ENCODE data around the gene OVCA2. TPM values are rescaled to one million over a fixed set of nuclear protein-coding genes. Genes with fewer than 3 reads are reported as not detected.

OVCA2 gene
- total and polyA plus RNA-seq, 4 experiments from 2014 or later: 27.9 to 90.3 (median 43.2) TPM

- H3K27me3 Mint-ChIP-seq: no peaks in the 10 kb centered on the region
- no peak overlapping the region for H3K4me3 Mint-ChIP-seq
- H3K27ac Mint-ChIP-seq: peak overlapping the region in 1 of 7 donors; percentile 12
- peaks cover 70 to 80% of the 10 kb centered on the region in 2 donors for H3K36me3 Mint-ChIP-seq
- Histone ChIP-seq H3K36me3 (ENCODE audit: insufficient read depth, low read length) (peaks cover 28% of the 10 kb centered on the region), H3K27me3 (ENCODE audit: insufficient read depth, low read length) (no peaks in the 10 kb centered on the region), H3K27ac (ENCODE audit: low read depth, low read length) (no peak overlapping the region), H3K4me3 (ENCODE audit: low read length in 2 of 2) (no peak overlapping the region), H3K4me1 (ENCODE audit: insufficient read depth, low read length) (peaks cover 27% of the 10 kb centered on the region), H3K9me3 (ENCODE audit: control insufficient read depth in 1 of 2, low read length in 2 of 2) (no peaks in the 10 kb centered on the region)
- CTCF ChIA-PET (ENCODE audit: partially characterized antibody): interaction anchor here (0.6 kb wide), 1 partner anchor 373 kb away, joined by 4 read pairs; no protein-coding TSS in a partner anchor
- POLR2A ChIA-PET (ENCODE audit: partially characterized antibody): interaction anchor here (1.2 kb wide), 1 partner anchor 22 kb away, joined by 4 read pairs; no protein-coding TSS in a partner anchor
- no peaks in the 10 kb centered on the region for H3K9me3 Mint-ChIP-seq
- peak in 1 of 5 donors; percentile 4 for DNase-seq
- intact Hi-C loops (cut with micrococcal nuclease): no loop called here
- peaks cover 14 to 26% (median 19%) of the 10 kb centered on the region in 4 donors for H3K4me1 Mint-ChIP-seq
These were observed 25.3 kb downstream of the OVCA2 start for GRCh38 chr17:2067048-2067561.

- ChIA-PET CTCF (ENCODE audit: partially characterized antibody) (interaction anchor here (1.3 kb wide), 1 partner anchor 215 kb away, joined by 3 read pairs; no protein-coding TSS in a partner anchor), POLR2A (ENCODE audit: partially characterized antibody) (interaction anchor here (1.2 kb wide), 1 partner anchor 22 kb away, joined by 4 read pairs; no protein-coding TSS in a partner anchor)
- H3K4me3 ChIP-seq (ENCODE audit: low read length in 2 of 2): no peak overlapping the region
- Mint-ChIP-seq H3K4me3 (no peak overlapping the region), H3K27ac (peak overlapping the region in 1 of 7 donors; percentile 61), H3K27me3 (no peaks in the 10 kb centered on the region), H3K36me3 (peaks cover 70 to 80% of the 10 kb centered on the region in 2 donors), H3K4me1 (peaks cover 14 to 26% (median 22%) of the 10 kb centered on the region in 4 donors), H3K9me3 (no peaks in the 10 kb centered on the region)
- H3K27me3 ChIP-seq (ENCODE audit: insufficient read depth, low read length): no peaks in the 10 kb centered on the region
- no peak for DNase-seq
- no peaks in the 10 kb centered on the region for H3K9me3 ChIP-seq (ENCODE audit: control insufficient read depth in 1 of 2, low read length in 2 of 2)
- H3K27ac ChIP-seq (ENCODE audit: low read depth, low read length): no peak overlapping the region
- intact Hi-C loops (cut with micrococcal nuclease): no loop called here
- H3K36me3 ChIP-seq (ENCODE audit: insufficient read depth, low read length): peaks cover 32% of the 10 kb centered on the region
- peaks cover 27% of the 10 kb centered on the region for H3K4me1 ChIP-seq (ENCODE audit: insufficient read depth, low read length)
These were observed 25.8 kb downstream of the OVCA2 start for GRCh38 chr17:2067608-2068024.

GRCh38 chr17:2068031-2068518, 26.3 kb downstream of the OVCA2 start:
- DNase-seq: no peak
- Histone ChIP-seq H3K9me3 (ENCODE audit: control insufficient read depth in 1 of 2, low read length in 2 of 2) (no peaks in the 10 kb centered on the region), H3K4me3 (ENCODE audit: low read length in 2 of 2) (no peak overlapping the region), H3K27me3 (ENCODE audit: insufficient read depth, low read length) (no peaks in the 10 kb centered on the region), H3K27ac (ENCODE audit: low read depth, low read length) (no peak overlapping the region), H3K36me3 (ENCODE audit: insufficient read depth, low read length) (peaks cover 33% of the 10 kb centered on the region), H3K4me1 (ENCODE audit: insufficient read depth, low read length) (peaks cover 27% of the 10 kb centered on the region)
- Mint-ChIP-seq H3K4me1 (peaks cover 14 to 26% (median 22%) of the 10 kb centered on the region in 4 donors), H3K36me3 (peaks cover 70 to 81% of the 10 kb centered on the region in 2 donors), H3K4me3 (no peak overlapping the region), H3K27me3 (no peaks in the 10 kb centered on the region), H3K9me3 (no peaks in the 10 kb centered on the region), H3K27ac (peak overlapping the region in 2 of 7 donors; percentile 61 to 79)
- intact Hi-C loops (cut with micrococcal nuclease): no loop called here
- POLR2A ChIA-PET (ENCODE audit: partially characterized antibody): interaction anchor here (1.0 kb wide), 1 partner anchor 19 kb away, joined by 3 read pairs; no protein-coding TSS in a partner anchor
- CTCF ChIA-PET (ENCODE audit: partially characterized antibody): interaction anchor here (1.1 to 2.9 kb wide), 3 partner anchors 13 to 215 kb away, joined by 3 to 11 read pairs (median 3); partner anchors contain the start of gene HIC1

- peaks cover 30% of the 10 kb centered on the region for H3K36me3 ChIP-seq (ENCODE audit: insufficient read depth, low read length)
- no peak for DNase-seq
- H3K27me3 ChIP-seq (ENCODE audit: insufficient read depth, low read length): no peaks in the 10 kb centered on the region
- peak overlapping the region in 1 of 8 donors; percentile 40 for H3K4me3 Mint-ChIP-seq
- no peak overlapping the region for H3K4me3 ChIP-seq (ENCODE audit: low read length in 2 of 2)
- H3K36me3 Mint-ChIP-seq: peaks cover 67 to 77% of the 10 kb centered on the region in 2 donors
- H3K9me3 ChIP-seq (ENCODE audit: control insufficient read depth in 1 of 2, low read length in 2 of 2): no peaks in the 10 kb centered on the region
- peaks cover 14 to 26% (median 22%) of the 10 kb centered on the region in 4 donors for H3K4me1 Mint-ChIP-seq
- POLR2A ChIA-PET (ENCODE audit: partially characterized antibody): interaction anchor here (1.0 to 1.6 kb wide), 2 partner anchors 13 to 18 kb away, joined by 3 to 5 read pairs; partner anchors contain the start of gene HIC1
- CTCF ChIA-PET (ENCODE audit: partially characterized antibody): interaction anchor here (1.1 to 2.9 kb wide), 5 partner anchors 9 to 214 kb away, joined by 3 to 11 read pairs (median 4); partner anchors contain the start of gene HIC1
- intact Hi-C loops (cut with micrococcal nuclease): no loop called here
- no peaks in the 10 kb centered on the region for H3K9me3 Mint-ChIP-seq
- peaks cover 27% of the 10 kb centered on the region for H3K4me1 ChIP-seq (ENCODE audit: insufficient read depth, low read length)
- no peaks in the 10 kb centered on the region for H3K27me3 Mint-ChIP-seq
- H3K27ac Mint-ChIP-seq: peak overlapping the region in 3 of 7 donors; percentile 24 to 78 (median 58)
- no peak overlapping the region for H3K27ac ChIP-seq (ENCODE audit: low read depth, low read length)
These were observed 26.8 kb downstream of the OVCA2 start for GRCh38 chr17:2068519-2069051.

GRCh38 chr17:2070241-2071023, 28.6 kb downstream of the OVCA2 start:
- Mint-ChIP-seq H3K4me1 (peaks cover 9 to 25% (median 18%) of the 10 kb centered on the region in 4 donors), H3K9me3 (no peaks in the 10 kb centered on the region), H3K27me3 (no peaks in the 10 kb centered on the region), H3K4me3 (no peak overlapping the region), H3K27ac (peak overlapping the region in 5 of 7 donors; percentile 42 to 86 (median 72)), H3K36me3 (peaks cover 59 to 66% of the 10 kb centered on the region in 2 donors)
- Histone ChIP-seq H3K27me3 (ENCODE audit: insufficient read depth, low read length) (no peaks in the 10 kb centered on the region), H3K4me1 (ENCODE audit: insufficient read depth, low read length) (peaks cover 21% of the 10 kb centered on the region), H3K4me3 (ENCODE audit: low read length in 2 of 2) (no peak overlapping the region), H3K27ac (ENCODE audit: low read depth, low read length) (no peak overlapping the region), H3K36me3 (ENCODE audit: insufficient read depth, low read length) (peaks cover 13% of the 10 kb centered on the region), H3K9me3 (ENCODE audit: control insufficient read depth in 1 of 2, low read length in 2 of 2) (no peaks in the 10 kb centered on the region)
- DNase-seq: no peak
- ChIA-PET POLR2A (ENCODE audit: partially characterized antibody) (interaction anchor here (1.9 kb wide), 1 partner anchor 19 kb away, joined by 8 read pairs; no protein-coding TSS in a partner anchor), CTCF (ENCODE audit: partially characterized antibody) (interaction anchor here (1.4 to 2.9 kb wide), 2 partner anchors 11 to 174 kb away, joined by 6 to 11 read pairs; no protein-coding TSS in a partner anchor)
- intact Hi-C loops (cut with micrococcal nuclease): no loop called here

- H3K4me1 ChIP-seq (ENCODE audit: insufficient read depth, low read length): peaks cover 21% of the 10 kb centered on the region
- POLR2A ChIA-PET (ENCODE audit: partially characterized antibody): interaction anchor here (0.9 to 1.9 kb wide), 2 partner anchors 11 to 19 kb away, joined by 3 to 8 read pairs; no protein-coding TSS in a partner anchor
- DNase-seq: no peak
- H3K27me3 ChIP-seq (ENCODE audit: insufficient read depth, low read length): no peaks in the 10 kb centered on the region
- peak overlapping the region in 4 of 7 donors; percentile 42 to 80 (median 64) for H3K27ac Mint-ChIP-seq
- peaks cover 9 to 25% (median 18%) of the 10 kb centered on the region in 4 donors for H3K4me1 Mint-ChIP-seq
- peaks cover 17% of the 10 kb centered on the region for H3K36me3 ChIP-seq (ENCODE audit: insufficient read depth, low read length)
- H3K9me3 ChIP-seq (ENCODE audit: control insufficient read depth in 1 of 2, low read length in 2 of 2): no peaks in the 10 kb centered on the region
- H3K4me3 Mint-ChIP-seq: peak overlapping the region in 2 of 8 donors; percentile 6 to 31
- intact Hi-C loops (cut with micrococcal nuclease): no loop called here
- CTCF ChIA-PET (ENCODE audit: partially characterized antibody): no interaction called here
- H3K4me3 ChIP-seq (ENCODE audit: low read length in 2 of 2): no peak overlapping the region
- H3K27ac ChIP-seq (ENCODE audit: low read depth, low read length): no peak overlapping the region
- H3K27me3 Mint-ChIP-seq: no peaks in the 10 kb centered on the region
- H3K9me3 Mint-ChIP-seq: no peaks in the 10 kb centered on the region
- peaks cover 55 to 60% of the 10 kb centered on the region in 2 donors for H3K36me3 Mint-ChIP-seq
These were observed 29.2 kb downstream of the OVCA2 start for GRCh38 chr17:2071024-2071385.

Data from CD4-positive, alpha-beta memory T cell (primary cell).